Stimulated activated CD4-positive, alpha-beta T cell treated with anti-CD3 and anti-CD28 coated beads, Interleukin-4, amount 100 ng/mL, for 4 hours (primary cell): ENCODE results near the gene AMACR.
"Not testable (repeated sequence)": the region's sequence is repeated elsewhere in the genome, so short reads cannot be mapped to it uniquely, and the experiment has no call there.

Experiments
- DNase-seq, 2 experiments: peaks; one replicate each; pipeline ENCODE4 v3.0.0-alpha.2; 2020

AMACR gene

GRCh38 chr5:33964132-33964700 is 43.6 kb downstream of the AMACR start:
- no peak for DNase-seq

GRCh38 chr5:33958176-33958575 is 49.7 kb downstream of the AMACR start:
- no peak for DNase-seq

GRCh38 chr5:33957577-33958150 is 50.2 kb downstream of the AMACR start:
- no peak for DNase-seq

- not testable (repeated sequence) for DNase-seq
Measured at GRCh38 chr5:33952175-33952574, 55.7 kb downstream of the AMACR start.

- DNase-seq = no peak
Measured at GRCh38 chr5:33944543-33945132, 63.2 kb downstream of the AMACR start.

- DNase-seq = no peak
Measured at GRCh38 chr5:33941090-33941489, 66.8 kb downstream of the AMACR start.

- no peak for DNase-seq
Measured at GRCh38 chr5:33939556-33940262, 68.1 kb downstream of the AMACR start.

GRCh38 chr5:33938881-33939280 is 69.0 kb downstream of the AMACR start:
- DNase-seq = no peak

GRCh38 chr5:33938507-33938796 is 69.4 kb downstream of the AMACR start:
- DNase-seq = no peak

- no peak for DNase-seq
Measured at GRCh38 chr5:33937707-33938506, 69.9 kb downstream of the AMACR start.

GRCh38 chr5:33937017-33937706 is 70.7 kb downstream of the AMACR start:
- no peak for DNase-seq

- no peak for DNase-seq
Measured at GRCh38 chr5:33936381-33937016, 71.4 kb downstream of the AMACR start, which contains the start of gene RXFP3. Gene RXFP3 (plus strand): TSS chr5:33936386. CDS start chr5:33936741, 355 bp downstream.
